ENCODE data around the gene CRMP1.

CRMP1 gene

GRCh38 chr4:5799406-5799805, 93.5 kb downstream of the CRMP1 start:
- DNase-seq (ENCODE audit: low spot score) (no peak), FAIRE-seq (no peak)

- no peak for FAIRE-seq
- DNase-seq (ENCODE audit: low spot score) = no peak
Observed at GRCh38 chr4:5798946-5799345, 93.9 kb downstream of the CRMP1 start.

GRCh38 chr4:5798462-5798861, 94.4 kb downstream of the CRMP1 start:
- FAIRE-seq (no peak), DNase-seq (ENCODE audit: low spot score) (no peak)

- no peak for DNase-seq (ENCODE audit: low spot score)
- no peak for FAIRE-seq
Observed at GRCh38 chr4:5797866-5798265, 95.0 kb downstream of the CRMP1 start.

GRCh38 chr4:5796976-5797375, 95.9 kb downstream of the CRMP1 start:
- no peak for FAIRE-seq

GRCh38 chr4:5795580-5795979, 97.3 kb downstream of the CRMP1 start:
- DNase-seq (ENCODE audit: low spot score) = no peak
- FAIRE-seq = no peak

More at GRCh38 chr4:5796976-5797375, 95.9 kb downstream of the CRMP1 start:
- no peak for DNase-seq (ENCODE audit: low spot score)

- no peak for FAIRE-seq
Observed at GRCh38 chr4:5793514-5793913, 99.4 kb downstream of the CRMP1 start.

GRCh38 chr4:5791654-5792053, 101.2 kb downstream of the CRMP1 start:
- FAIRE-seq (no peak), DNase-seq (ENCODE audit: low spot score) (no peak)

More at GRCh38 chr4:5793514-5793913, 99.4 kb downstream of the CRMP1 start:
- no peak for DNase-seq (ENCODE audit: low spot score)

GRCh38 chr4:5790546-5790857, 102.4 kb downstream of the CRMP1 start:
- DNase-seq (ENCODE audit: low spot score) (no peak), FAIRE-seq (no peak)

GRCh38 chr4:5789141-5789540, 103.7 kb downstream of the CRMP1 start:
- no peak for DNase-seq (ENCODE audit: low spot score)
- FAIRE-seq = no peak

- FAIRE-seq (no peak), DNase-seq (ENCODE audit: low spot score) (no peak)
Observed at GRCh38 chr4:5788144-5788543, 104.7 kb downstream of the CRMP1 start.

GRCh38 chr4:5787311-5787710, 105.6 kb downstream of the CRMP1 start:
- DNase-seq (ENCODE audit: low spot score) (no peak), FAIRE-seq (no peak)

- no peak for FAIRE-seq
- DNase-seq (ENCODE audit: low spot score) = no peak
Observed at GRCh38 chr4:5785806-5786680, 106.8 kb downstream of the CRMP1 start.

GRCh38 chr4:5784960-5785611, 107.8 kb downstream of the CRMP1 start:
- no peak for FAIRE-seq
- no peak for DNase-seq (ENCODE audit: low spot score)

- no peak for FAIRE-seq
Observed at GRCh38 chr4:5784021-5784420, 108.9 kb downstream of the CRMP1 start.

GRCh38 chr4:5783486-5783885, 109.4 kb downstream of the CRMP1 start:
- no peak for FAIRE-seq
- DNase-seq (ENCODE audit: low spot score) = no peak

More at GRCh38 chr4:5784021-5784420, 108.9 kb downstream of the CRMP1 start:
- DNase-seq (ENCODE audit: low spot score) = no peak

GRCh38 chr4:5782829-5783476, 109.9 kb downstream of the CRMP1 start:
- DNase-seq (ENCODE audit: low spot score) (no peak), FAIRE-seq (no peak)

- FAIRE-seq (no peak), DNase-seq (ENCODE audit: low spot score) (no peak)
Observed at GRCh38 chr4:5781691-5782090, 111.2 kb downstream of the CRMP1 start.

- DNase-seq (ENCODE audit: low spot score) (no peak), FAIRE-seq (no peak)
Observed at GRCh38 chr4:5780831-5781480, 111.9 kb downstream of the CRMP1 start.

GRCh38 chr4:5776510-5776909, 116.4 kb downstream of the CRMP1 start:
- FAIRE-seq (no peak), DNase-seq (ENCODE audit: low spot score) (no peak)

- DNase-seq (ENCODE audit: low spot score) (no peak), FAIRE-seq (no peak)
Observed at GRCh38 chr4:5774416-5775036, 118.4 kb downstream of the CRMP1 start.

- FAIRE-seq (no peak), DNase-seq (ENCODE audit: low spot score) (no peak)
Observed at GRCh38 chr4:5773271-5773555, 119.7 kb downstream of the CRMP1 start.
